Fibroblast of lung (primary cell): Measurements from ENCODE around the gene CYP2D6.

ENCODE experiments used
- EZH2 ChIP-seq: IDR thresholded peaks from 2 replicates; pipeline ENCODE4 v1.5.1; 2012; ENCODE audit warnings: low read length, control low read depth, mild to moderate bottlenecking; ENCODE audit errors: missing control alignments
- TF ChIP-seq, protein P1 (sequence below), 2 donors: IDR thresholded peaks in 1 of 2; conservative IDR thresholded peaks in 1 of 2; 1 replicate in 1 of 2; 2 replicates in 1 of 2; pipeline ENCODE4 v1.5.1; 2011 to 2012; ENCODE audit warnings: low read length in 2 of 2, control low read depth in 1 of 2, inconsistent platforms in 1 of 2, low read depth in 1 of 2, mild to moderate bottlenecking in 1 of 2

DNA sequence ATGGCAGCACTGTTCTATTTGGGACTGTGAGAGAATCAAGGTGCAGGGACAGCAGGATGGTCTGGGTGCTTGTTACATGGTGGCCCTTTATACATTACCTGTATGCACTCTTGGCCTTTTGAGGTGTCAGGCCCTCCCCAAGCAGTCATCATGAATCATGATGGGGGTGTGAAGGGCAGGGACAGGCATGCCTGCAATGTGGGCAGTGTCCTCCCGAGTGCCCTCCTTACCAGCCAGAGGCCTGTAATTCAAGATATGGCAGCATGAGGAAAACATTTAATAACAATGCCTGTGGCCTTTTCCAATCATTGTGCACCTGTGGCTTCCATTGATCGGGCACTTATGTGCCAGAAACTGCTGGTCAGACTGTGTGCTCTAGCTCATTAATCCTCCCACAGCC, 25.5 kb upstream of the CYP2D6 start:
- TF ChIP-seq, protein P1, sequence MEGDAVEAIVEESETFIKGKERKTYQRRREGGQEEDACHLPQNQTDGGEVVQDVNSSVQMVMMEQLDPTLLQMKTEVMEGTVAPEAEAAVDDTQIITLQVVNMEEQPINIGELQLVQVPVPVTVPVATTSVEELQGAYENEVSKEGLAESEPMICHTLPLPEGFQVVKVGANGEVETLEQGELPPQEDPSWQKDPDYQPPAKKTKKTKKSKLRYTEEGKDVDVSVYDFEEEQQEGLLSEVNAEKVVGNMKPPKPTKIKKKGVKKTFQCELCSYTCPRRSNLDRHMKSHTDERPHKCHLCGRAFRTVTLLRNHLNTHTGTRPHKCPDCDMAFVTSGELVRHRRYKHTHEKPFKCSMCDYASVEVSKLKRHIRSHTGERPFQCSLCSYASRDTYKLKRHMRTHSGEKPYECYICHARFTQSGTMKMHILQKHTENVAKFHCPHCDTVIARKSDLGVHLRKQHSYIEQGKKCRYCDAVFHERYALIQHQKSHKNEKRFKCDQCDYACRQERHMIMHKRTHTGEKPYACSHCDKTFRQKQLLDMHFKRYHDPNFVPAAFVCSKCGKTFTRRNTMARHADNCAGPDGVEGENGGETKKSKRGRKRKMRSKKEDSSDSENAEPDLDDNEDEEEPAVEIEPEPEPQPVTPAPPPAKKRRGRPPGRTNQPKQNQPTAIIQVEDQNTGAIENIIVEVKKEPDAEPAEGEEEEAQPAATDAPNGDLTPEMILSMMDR (conservative IDR thresholded peaks at IDR 0.05 in 1 of 2, IDR thresholded peaks at IDR 0.05 in 1 of 2; ENCODE audit: low read depth in 1 of 2, low read length in 2 of 2) = no peak
- TF ChIP-seq EZH2 = no peak
